ENCODE measurements around the gene TSPAN18. TPM values are rescaled to one million over a fixed set of nuclear protein-coding genes. Genes with fewer than 3 reads are reported as not detected.
A peak's percentile ranks its signal among the peaks of the same experiment; 100 is the strongest.

The TSPAN18 gene
- total and polyA plus RNA-seq, 2 of the 8 experiments (the other 6 are each of a cell fraction or from before 2014, with no cell fraction given): 5.2 to 10.2 TPM

- H3K23me2 ChIP-seq (ENCODE audit: low read depth, low read length): no peaks in the 10 kb centered on the region
- no peak overlapping the region for H2AFZ ChIP-seq (ENCODE audit: low read length)
- H3K9me3 ChIP-seq (ENCODE audit: insufficient read depth in 2 of 2, low read depth in 1 of 2, low read length in 1 of 2): no peaks in the 10 kb centered on the region
- no peak overlapping the region for H2BK15ac ChIP-seq (ENCODE audit: low read length)
- DNase-seq (ENCODE audit: low read depth in 1 of 2, low spot score in 2 of 2) (peak in 1 of 2 experiments; percentile 34), FAIRE-seq (no peak)
- no peak overlapping the region for H4K91ac ChIP-seq (replicated peaks; ENCODE audit: insufficient read length, low read length)
- ChIA-PET POLR2A (ENCODE audit: partially characterized antibody) (no interaction called here), CTCF (ENCODE audit: partially characterized antibody) (interaction anchor here (0.6 to 10.1 kb wide), 26 partner anchors 11 to 203 kb away, joined by 3 to 132 read pairs (median 4); no protein-coding TSS in a partner anchor)
- no peak overlapping the region for H4K5ac ChIP-seq (ENCODE audit: insufficient read length, low read depth, low read length)
- H3K56ac ChIP-seq (replicated peaks; ENCODE audit: insufficient read length, low read depth, low read length): no peak overlapping the region
- H3K27me3 ChIP-seq (replicated peaks in 1 of 4; ENCODE audit: control insufficient read depth in 3 of 4, extremely low read depth in 1 of 4, insufficient read depth in 3 of 4, low read length in 3 of 4): peaks cover 3 to 16% (median 15%) of the 10 kb centered on the region in 4 experiments
- H3K18ac ChIP-seq (ENCODE audit: extremely low read depth, low read length): 0 out of 2 replicates have a peak overlapping the region, but pooled peaks have one; percentile 7
- TF ChIP-seq TAF7 (optimal IDR thresholded peaks at IDR 0.05; ENCODE audit: borderline replicate concordance, low read depth, low read length) (no peak), NRF1 (IDR thresholded peaks at IDR 0.05; ENCODE audit: low read depth, low read length) (no peak), RFX5 (IDR thresholded peaks at IDR 0.05; ENCODE audit: borderline replicate concordance, low read depth, low read length) (no peak), SP1 (IDR thresholded peaks at IDR 0.05; ENCODE audit: low read depth, low read length) (no peak), EP300 (IDR thresholded peaks at IDR 0.05; ENCODE audit: borderline replicate concordance in 1 of 2, low read depth in 2 of 2, low read length in 2 of 2) (no peak), CHD1 (IDR thresholded peaks at IDR 0.05; ENCODE audit: low read depth, low read length) (no peak)
- H3K4me1 ChIP-seq (replicated peaks in 1 of 4; ENCODE audit: control insufficient read depth in 3 of 4, insufficient read depth in 4 of 4, low read length in 3 of 4): peaks cover 18 to 28% (median 21%) of the 10 kb centered on the region in 4 experiments
- no peak overlapping the region for H3K4me3 ChIP-seq (ENCODE audit: extremely low read depth in 1 of 4, insufficient read depth in 2 of 4, low read depth in 3 of 4, low read length in 4 of 4)
- H3K9ac ChIP-seq (replicated peaks in 1 of 4; ENCODE audit: extremely low read depth in 1 of 4, low read depth in 3 of 4, low read length in 3 of 4): no peak overlapping the region
- H3K27ac ChIP-seq (ENCODE audit: low read depth, low read length): no peak overlapping the region
- no peak overlapping the region for H3K23ac ChIP-seq (ENCODE audit: insufficient read length)
- H2BK5ac ChIP-seq (ENCODE audit: low read depth, low read length): no peak overlapping the region
- H2BK20ac ChIP-seq (ENCODE audit: low read length): peak overlapping the region; percentile 78; the same call in 1 of the 2 replicates
- H3K79me2 ChIP-seq (ENCODE audit: control insufficient read depth in 1 of 2, insufficient read depth in 2 of 2, low read length in 2 of 2): no peaks in the 10 kb centered on the region
- no peak overlapping the region for H3K14ac ChIP-seq (ENCODE audit: insufficient read length)
- H2BK120ac ChIP-seq (replicated peaks; ENCODE audit: low read depth, low read length): no peak overlapping the region
- no peak overlapping the region for H3K4me2 ChIP-seq (ENCODE audit: insufficient read depth in 1 of 2, low read depth in 2 of 2, low read length in 2 of 2)
- no peak overlapping the region for H3K4ac ChIP-seq (replicated peaks; ENCODE audit: insufficient read length, low read depth, low read length)
- H2BK12ac ChIP-seq (ENCODE audit: low read depth, low read length): no peak overlapping the region
- 89% methylated on average over 3 of the region's 3 CpGs; no CpG with 5 or more reads in 1 of the 2 experiments for WGBS, 2 experiments (ENCODE audit: extremely low coverage in 1 of 2, insufficient coverage in 1 of 2, insufficient read length in 1 of 2, insufficient replicate concordance in 2 of 2, low coverage in 1 of 2, low lambda C conversion rate in 2 of 2, missing lambda C conversion rate in 1 of 2)
- no peaks in the 10 kb centered on the region for H3K79me1 ChIP-seq (ENCODE audit: low read depth, low read length)
- no peaks in the 10 kb centered on the region for H3K36me3 ChIP-seq (ENCODE audit: control insufficient read depth in 2 of 4, insufficient read depth in 4 of 4, low read length in 3 of 4)
- H4K8ac ChIP-seq (ENCODE audit: extremely low read depth, insufficient read depth, low read length): no peak overlapping the region
- H2AK5ac ChIP-seq (ENCODE audit: low read depth, low read length): no peak overlapping the region
- H4K20me1 ChIP-seq (replicated peaks in 1 of 2; ENCODE audit: control insufficient read depth in 1 of 2, insufficient read depth in 2 of 2, low read length in 2 of 2): peaks cover 0 to 2% of the 10 kb centered on the region in 2 experiments
Observed at GRCh38 chr11:44759743-44760476, 33.1 kb downstream of the TSPAN18 start.
